GF-D8 (cell line): ENCODE data around the gene NRF1.
"Not testable (repeated sequence)": the region's sequence is repeated elsewhere in the genome, so short reads cannot be mapped to it uniquely, and the experiment has no call there.

Experiments used
- DNase-seq: peaks from one replicate; lab custom pipeline; 2025; lab: John Stamatoyannopoulos, UW

The NRF1 gene

GRCh38 chr7:129607471-129608120 is 3.9 kb upstream of the NRF1 start:
- DNase-seq = peak; percentile 12

GRCh38 chr7:129609666-129610065 is 1.9 kb upstream of the NRF1 start:
- no peak for DNase-seq

GRCh38 chr7:129610709-129611245 is 743 bp upstream of the NRF1 start:
- no peak for DNase-seq

DNA sequence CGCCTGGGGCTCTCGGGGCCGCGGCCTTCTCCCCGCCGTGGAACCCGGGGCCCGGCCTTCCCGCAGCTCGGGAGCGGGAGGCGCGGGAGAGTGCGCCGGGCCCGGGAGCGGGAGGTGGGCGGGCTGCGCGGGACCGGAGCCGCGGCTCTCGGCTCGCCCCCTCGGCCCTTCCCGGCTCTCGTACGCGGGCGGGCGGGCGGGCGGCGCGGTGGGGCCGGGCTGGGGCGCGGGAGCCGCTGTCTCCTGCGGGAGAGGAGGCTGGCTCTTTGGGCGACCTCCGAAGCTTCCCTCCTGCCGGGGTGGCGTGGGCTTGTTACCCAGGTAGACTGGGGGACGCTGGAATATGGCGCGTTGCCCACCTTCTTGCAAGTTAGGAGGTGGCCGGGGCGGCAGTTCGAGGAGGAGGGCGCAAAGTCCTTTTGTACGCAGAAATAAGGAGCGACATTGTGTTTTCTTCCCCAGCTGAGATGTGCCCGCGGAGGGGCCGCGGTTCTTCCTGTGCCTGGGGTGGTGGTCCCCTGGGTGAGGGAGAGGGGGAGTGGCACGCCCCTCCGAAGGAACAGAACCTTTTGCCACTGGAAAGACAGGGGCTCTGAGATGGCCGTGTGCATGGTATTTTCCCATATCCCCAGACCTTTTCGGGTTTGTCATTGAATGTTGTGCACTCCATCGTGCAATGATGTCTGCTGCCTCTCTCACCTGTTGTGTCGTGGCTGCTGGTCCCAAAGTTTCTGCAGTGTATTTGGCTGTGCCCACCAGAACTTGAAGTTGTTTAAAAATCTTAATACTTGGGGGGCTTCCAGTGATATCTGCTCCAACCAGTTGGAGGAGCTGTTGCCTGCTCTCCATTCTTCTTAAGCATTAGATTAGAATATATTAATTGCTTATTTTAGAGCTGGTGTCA is 844 bp downstream of the NRF1 start:
- DNase-seq = peak; percentile 13

GRCh38 chr7:129613016-129613337 is 1.5 kb downstream of the NRF1 start:
- DNase-seq = no peak

DNA sequence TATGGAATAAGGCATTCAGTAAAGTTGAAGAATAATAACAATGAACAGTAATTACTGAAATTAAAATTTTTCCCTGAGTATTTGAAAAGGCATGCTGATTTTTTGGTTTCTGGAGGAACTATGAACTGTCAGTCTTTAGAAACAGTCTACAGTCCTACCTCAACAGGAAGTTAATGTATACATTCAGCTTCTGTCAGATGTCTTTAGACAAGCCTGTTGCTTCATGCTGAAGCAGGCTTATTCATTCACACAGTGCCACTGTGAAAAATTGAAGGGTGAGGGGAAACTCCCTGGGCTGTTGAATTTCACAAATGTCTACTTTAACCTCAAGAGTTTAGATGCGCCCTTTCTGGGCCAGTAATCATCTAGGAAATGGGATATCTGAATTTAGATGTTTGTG is 3.5 kb downstream of the NRF1 start:
- DNase-seq = peak; percentile 66

GRCh38 chr7:129616530-129616929 is 5.0 kb downstream of the NRF1 start:
- peak; percentile 65 for DNase-seq

DNA sequence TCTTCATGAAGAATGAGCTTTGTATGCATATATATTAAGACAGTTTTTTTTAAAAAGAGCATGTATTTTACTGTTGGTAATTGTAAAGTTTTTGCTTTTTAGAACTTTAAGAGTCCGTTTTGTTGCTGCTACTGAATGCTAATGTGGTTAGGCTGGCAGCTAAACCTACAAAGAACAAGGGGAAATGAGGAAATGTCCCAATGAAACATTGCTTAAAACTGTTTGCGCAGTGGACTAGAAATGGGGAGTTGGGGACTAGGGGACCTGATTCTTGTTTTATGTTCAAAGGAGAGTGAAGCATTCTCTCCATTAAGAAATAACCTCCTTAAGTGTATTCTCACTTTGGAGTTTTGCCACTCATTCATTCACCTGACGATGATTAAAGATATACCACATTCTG is 5.7 kb downstream of the NRF1 start:
- peak; percentile 62 for DNase-seq

GRCh38 chr7:129617652-129618051 is 6.1 kb downstream of the NRF1 start:
- DNase-seq = no peak

GRCh38 chr7:129626896-129627295 is 15.4 kb downstream of the NRF1 start:
- no peak for DNase-seq

GRCh38 chr7:129630341-129630740 is 18.8 kb downstream of the NRF1 start:
- DNase-seq = no peak

GRCh38 chr7:129634361-129635034 is 23.0 kb downstream of the NRF1 start:
- no peak for DNase-seq

GRCh38 chr7:129635300-129636029 is 23.9 kb downstream of the NRF1 start:
- DNase-seq = peak; percentile 67

GRCh38 chr7:129636030-129636550 is 24.6 kb downstream of the NRF1 start:
- not testable (repeated sequence) for DNase-seq

DNA sequence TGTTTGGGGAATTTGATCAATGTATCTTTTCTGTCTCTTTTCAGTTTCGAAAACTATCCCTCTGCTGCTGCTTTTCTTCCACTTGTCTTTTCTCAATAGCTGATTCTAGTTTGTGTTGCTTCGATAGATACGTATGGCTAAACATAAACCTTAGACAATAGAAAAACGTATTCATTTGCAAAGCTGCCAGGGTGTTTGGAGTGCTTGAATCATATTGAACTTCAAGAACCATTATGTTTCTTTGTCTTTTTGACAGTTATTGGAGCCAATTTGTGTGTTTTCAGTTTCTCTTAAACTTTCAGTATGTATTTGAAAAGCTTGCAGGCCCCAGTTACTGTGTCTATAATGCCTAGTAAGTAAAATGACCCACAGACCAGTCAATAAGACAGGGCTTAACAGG is 25.1 kb downstream of the NRF1 start:
- no peak for DNase-seq

GRCh38 chr7:129640400-129640799 is 28.9 kb downstream of the NRF1 start:
- DNase-seq = no peak

- no peak for DNase-seq
These were observed 31.5 kb downstream of the NRF1 start for GRCh38 chr7:129642871-129643549.

DNA sequence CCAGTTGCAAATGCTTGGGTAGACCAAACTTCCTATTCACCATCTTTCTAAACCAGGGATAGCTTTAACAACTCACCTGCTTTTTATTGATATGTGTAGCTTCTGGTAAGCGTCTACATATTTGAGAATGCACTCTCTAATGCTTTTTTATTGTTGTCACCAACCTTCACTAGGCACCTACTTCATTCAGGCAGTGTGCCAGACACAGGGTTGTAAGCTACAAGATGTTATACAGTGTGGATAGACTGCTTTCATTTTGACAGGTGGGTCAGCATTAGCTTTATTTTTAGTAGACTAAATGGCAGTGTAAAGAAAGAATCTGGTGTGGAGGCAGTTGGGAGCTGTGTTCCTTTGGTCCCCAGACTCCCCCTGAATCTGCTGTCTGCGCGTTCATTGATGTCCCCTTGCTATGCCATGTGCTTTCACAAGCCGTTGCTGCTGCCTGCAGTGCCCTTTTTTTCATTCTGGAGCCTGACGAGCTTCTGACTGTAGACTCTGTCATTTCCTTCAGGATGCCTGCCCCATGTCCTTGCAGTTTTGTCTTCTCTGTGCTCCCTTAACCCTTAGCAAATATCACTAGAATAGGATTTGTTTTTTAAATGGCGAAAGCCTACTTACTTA is 32.1 kb downstream of the NRF1 start:
- DNase-seq = peak; percentile 6

DNA sequence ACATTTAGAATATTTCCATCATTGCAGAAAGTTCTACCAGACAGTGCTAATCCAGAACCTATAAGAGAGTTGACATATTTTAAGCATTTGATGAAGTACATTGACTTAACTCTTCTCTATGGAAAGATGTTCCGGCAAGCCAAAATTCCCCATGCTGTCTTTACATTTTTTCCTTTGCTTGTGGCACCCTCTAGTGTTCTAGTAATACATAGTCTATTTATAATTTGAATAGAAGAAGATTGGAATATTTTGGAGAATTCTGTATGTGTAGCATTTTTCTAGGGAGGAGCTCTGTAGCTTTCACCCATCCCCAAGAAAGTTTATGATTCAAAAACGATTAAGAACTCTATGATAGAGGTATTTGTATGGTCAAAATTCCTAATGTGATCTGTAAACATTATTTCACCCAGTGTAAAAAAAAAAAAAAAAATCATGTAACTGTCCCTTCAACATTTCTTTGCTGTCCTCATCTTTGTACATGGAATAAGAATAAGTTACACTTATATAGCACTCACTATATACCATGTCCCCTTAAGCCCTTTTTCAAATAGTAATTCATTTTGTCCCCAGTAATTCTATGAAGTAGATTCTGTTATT is 33.2 kb downstream of the NRF1 start:
- peak; percentile 36 for DNase-seq

GRCh38 chr7:129646369-129647021 is 35.0 kb downstream of the NRF1 start:
- no peak for DNase-seq
